Activated CD4-positive, alpha-beta T cell treated with anti-CD3 and anti-CD28 coated beads, Interleukin-2, amount 10 ng/mL, durations not matched to agents 24 days and 14 days (primary cell): ENCODE data around the gene EIF2AK3. TPM values are rescaled to one million over a fixed set of nuclear protein-coding genes. Genes with fewer than 3 reads are reported as not detected.

Experiments
- DNase-seq: peaks from one replicate; pipeline ENCODE4 v3.0.0; 2022
- H3K27ac Mint-ChIP-seq: one replicate; pipeline ENCODE4 v1.8.0; 2022; ENCODE audit warnings: mild to moderate bottlenecking, mixed read lengths
- H3K27me3 Mint-ChIP-seq: one replicate; pipeline ENCODE4 v1.8.0; 2022; ENCODE audit warnings: mixed read lengths
- H3K36me3 Mint-ChIP-seq: one replicate; pipeline ENCODE4 v1.8.0; 2022; ENCODE audit warnings: low read depth, mild to moderate bottlenecking, mixed read lengths
- H3K4me1 Mint-ChIP-seq: one replicate; pipeline ENCODE4 v1.8.0; 2021; ENCODE audit warnings: mixed read lengths
- H3K4me3 Mint-ChIP-seq: one replicate; pipeline ENCODE4 v1.8.0; 2022; ENCODE audit warnings: mild to moderate bottlenecking, moderate library complexity, mixed read lengths
- H3K9me3 Mint-ChIP-seq: one replicate; pipeline ENCODE4 v1.8.0; 2021; ENCODE audit warnings: mixed read lengths
- intact Hi-C: fragments of 100-400 bp; cut with micrococcal nuclease; formaldehyde crosslinking; loops from one replicate; pipeline ENCODE4 v1.15.1; 2023
- total RNA-seq: library from RNA; stranded (reverse); gene quantifications from 2 replicates; pipeline ENCODE4 v1.2.3, GENCODE V29; 2022

The EIF2AK3 gene
- 20.2 and 22.8 TPM in 2 replicates for total RNA-seq

DNA sequence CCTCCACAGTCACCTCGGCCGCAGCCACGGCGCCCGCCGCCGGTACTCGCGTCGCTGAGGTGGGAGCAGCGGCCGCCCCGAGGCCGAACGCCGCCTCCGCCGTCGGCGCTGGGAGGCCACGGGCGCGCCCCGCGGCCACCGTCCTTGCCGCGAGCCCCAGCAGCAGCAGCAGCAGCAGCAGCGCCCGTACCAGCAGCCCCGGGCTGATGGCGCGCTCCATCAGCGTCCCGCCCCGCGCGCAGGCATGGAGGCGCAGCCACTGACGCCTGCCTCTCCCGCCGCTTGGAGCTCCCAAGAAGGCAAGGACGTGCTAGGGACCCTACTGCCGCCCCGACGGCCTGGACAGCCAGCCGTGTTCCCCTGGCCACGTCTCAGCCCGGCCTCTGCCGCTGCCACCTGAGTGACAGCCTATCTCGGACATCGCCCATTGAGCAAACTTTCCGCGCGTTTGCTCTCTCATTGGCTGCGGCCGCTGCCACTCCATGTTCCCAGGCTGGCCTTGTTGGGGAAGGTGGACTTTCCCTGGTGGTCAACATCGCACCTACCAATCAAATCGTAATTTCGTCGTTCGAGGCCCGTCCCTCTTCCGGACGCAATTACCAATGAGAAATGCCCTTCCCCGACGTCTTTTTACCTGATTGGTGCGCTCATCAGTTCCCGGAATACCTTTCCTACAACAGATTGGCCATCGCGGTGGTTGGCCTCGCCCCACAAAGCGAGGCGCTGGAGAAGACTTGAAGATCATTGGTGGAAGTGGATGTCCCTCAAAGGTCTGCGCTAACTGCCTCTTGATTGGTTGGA, at the start of gene EIF2AK3:
EIF2AK3 (minus strand) TSS at position 410 of the 801 bp plus-strand sequence; CDS start at position 220, 190 bp downstream.
- Mint-ChIP-seq H3K9me3 (no peaks in the 10 kb centered on the region), H3K36me3 (peaks cover 4% of the 10 kb centered on the region), H3K4me3 (peak within 1 kb of the TSS; percentile 91), H3K27me3 (no peaks in the 10 kb centered on the region), H3K27ac (peak within 1 kb of the TSS; percentile 93), H3K4me1 (peaks cover 19% of the 10 kb centered on the region)
- intact Hi-C loops = loop anchor here (1.0 to 10.0 kb wide), 5 partner anchors 11 to 572 kb away; partner anchors contain the start of genes KRCC1 and RPIA
- peak; percentile 98 for DNase-seq

DNA sequence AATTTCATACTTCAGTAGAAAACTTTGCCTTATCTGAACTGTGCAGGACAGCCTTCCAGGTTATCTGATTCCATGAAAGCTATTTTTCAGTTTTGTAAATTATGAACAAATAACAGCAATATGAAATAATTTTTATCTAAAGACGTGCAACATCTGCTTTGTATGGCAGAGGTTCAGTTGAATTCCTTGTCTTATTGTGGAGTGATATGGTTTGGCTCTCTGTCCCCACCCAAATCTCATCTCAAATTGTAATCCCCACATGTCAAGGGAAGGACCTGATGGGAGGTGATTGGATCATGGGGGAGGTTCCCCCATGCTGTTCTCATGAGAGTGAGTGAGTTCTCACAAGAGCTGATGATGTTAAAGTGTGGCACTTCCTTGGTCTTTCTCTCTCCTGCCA, 46.1 kb upstream of the EIF2AK3 start:
- no peaks in the 10 kb centered on the region for H3K9me3 Mint-ChIP-seq
- H3K4me1 Mint-ChIP-seq = no peaks in the 10 kb centered on the region
- no peaks in the 10 kb centered on the region for H3K36me3 Mint-ChIP-seq
- H3K4me3 Mint-ChIP-seq = no peak overlapping the region
- intact Hi-C loops = no loop called here
- no peak overlapping the region for H3K27ac Mint-ChIP-seq
- DNase-seq = no peak
- H3K27me3 Mint-ChIP-seq = peaks cover 3% of the 10 kb centered on the region

DNA sequence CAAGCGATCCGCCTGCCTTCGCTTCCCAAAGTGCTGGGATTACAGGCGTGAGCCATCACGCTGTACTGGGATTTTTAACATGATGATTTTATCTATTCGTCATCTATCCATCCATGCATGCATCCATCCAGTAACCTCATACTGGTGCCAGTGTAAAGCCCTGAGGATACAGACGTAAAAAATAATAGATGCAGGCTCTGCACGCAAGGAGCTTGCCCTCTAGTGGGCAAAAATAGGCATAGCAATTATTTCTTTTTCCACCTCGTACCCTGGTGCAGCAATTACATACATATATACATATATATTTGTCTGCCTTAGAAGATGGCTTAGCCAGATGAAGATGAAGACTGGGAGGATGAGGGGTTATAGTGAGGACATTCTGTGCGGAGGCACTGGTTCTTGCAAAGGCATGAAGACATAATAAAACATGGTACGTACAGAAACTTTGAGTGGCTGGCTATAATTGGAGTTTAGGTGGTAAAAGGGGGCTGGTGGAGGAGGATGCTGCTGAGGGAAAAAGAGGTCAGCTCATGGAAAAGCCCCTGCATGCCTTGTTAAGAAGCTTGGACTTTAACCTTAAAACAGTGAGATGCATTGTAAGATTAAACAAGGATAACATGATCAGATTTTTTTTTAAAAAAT, 44.6 kb upstream of the EIF2AK3 start:
- no peaks in the 10 kb centered on the region for H3K9me3 Mint-ChIP-seq
- intact Hi-C loops = loop anchor here (1.0 kb wide), 1 partner anchor 81 kb away; no protein-coding TSS in a partner anchor
- H3K36me3 Mint-ChIP-seq = no peaks in the 10 kb centered on the region
- peaks cover 3% of the 10 kb centered on the region for H3K27me3 Mint-ChIP-seq
- H3K4me3 Mint-ChIP-seq = no peak overlapping the region
- H3K27ac Mint-ChIP-seq = no peak overlapping the region
- peak; percentile 78 for DNase-seq
- H3K4me1 Mint-ChIP-seq = no peaks in the 10 kb centered on the region

DNA sequence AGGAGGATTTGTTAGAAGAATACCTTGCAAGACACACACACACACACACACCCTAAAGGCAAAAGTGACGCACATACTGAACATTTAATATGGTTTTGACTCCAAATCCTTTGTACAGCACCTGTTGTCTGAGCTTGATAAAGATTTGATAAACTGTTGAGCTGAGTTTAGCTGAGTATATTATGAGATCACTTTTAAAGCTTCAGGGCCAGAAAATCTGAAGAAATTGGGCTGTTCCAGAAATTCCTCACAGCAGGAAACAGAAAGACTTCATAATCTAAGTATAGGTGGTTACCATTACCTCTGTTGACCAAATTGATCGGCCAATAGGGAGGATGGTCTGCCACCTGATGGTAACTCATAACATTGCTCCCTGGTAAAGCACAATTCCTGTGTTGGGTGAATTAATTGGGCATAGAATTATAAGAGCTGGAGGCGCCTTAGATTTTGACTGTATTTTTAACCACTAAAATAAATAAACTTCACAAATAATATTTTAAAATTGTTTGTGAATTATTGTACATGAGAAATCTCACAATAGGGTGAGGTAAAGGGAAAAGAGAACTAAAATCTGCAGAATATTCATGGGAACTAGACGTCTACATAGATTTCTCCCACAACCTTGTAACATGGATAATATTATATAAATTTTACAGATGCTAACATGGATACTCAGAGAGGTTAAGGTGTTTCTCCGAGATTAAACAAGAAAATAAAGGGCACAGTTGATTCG, 42.4 kb upstream of the EIF2AK3 start:
- Mint-ChIP-seq H3K4me3 (no peak overlapping the region), H3K36me3 (no peaks in the 10 kb centered on the region), H3K4me1 (no peaks in the 10 kb centered on the region), H3K27ac (no peak overlapping the region), H3K9me3 (no peaks in the 10 kb centered on the region), H3K27me3 (peaks cover 3% of the 10 kb centered on the region)
- DNase-seq = peak; percentile 79
- intact Hi-C loops = loop anchor here (1.0 kb wide), 1 partner anchor 43 kb away; no protein-coding TSS in a partner anchor

DNA sequence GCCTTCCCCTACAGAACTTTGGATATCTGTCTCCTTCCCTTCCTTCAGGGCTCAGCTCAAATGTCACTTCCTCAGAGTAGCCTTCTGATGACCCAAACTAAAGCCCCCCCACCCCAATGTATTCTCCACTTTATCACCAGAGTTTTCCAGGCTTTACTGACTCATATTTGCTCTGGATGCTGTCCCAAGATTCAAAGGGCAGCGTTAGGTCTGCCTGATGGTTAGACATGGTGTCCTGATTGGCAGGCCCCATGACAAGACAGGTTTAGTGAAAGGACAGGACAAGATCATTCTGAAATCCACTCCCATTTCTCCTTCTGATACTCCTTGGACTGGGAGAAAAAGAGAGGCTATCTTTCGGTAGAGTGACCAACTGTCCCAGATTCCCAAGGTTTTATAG, 41.6 kb upstream of the EIF2AK3 start:
- Mint-ChIP-seq H3K27ac (no peak overlapping the region), H3K4me3 (no peak overlapping the region), H3K27me3 (peaks cover 3% of the 10 kb centered on the region), H3K4me1 (no peaks in the 10 kb centered on the region), H3K9me3 (no peaks in the 10 kb centered on the region), H3K36me3 (no peaks in the 10 kb centered on the region)
- intact Hi-C loops = loop anchor here (1.0 kb wide), 1 partner anchor 43 kb away; no protein-coding TSS in a partner anchor
- no peak for DNase-seq

DNA sequence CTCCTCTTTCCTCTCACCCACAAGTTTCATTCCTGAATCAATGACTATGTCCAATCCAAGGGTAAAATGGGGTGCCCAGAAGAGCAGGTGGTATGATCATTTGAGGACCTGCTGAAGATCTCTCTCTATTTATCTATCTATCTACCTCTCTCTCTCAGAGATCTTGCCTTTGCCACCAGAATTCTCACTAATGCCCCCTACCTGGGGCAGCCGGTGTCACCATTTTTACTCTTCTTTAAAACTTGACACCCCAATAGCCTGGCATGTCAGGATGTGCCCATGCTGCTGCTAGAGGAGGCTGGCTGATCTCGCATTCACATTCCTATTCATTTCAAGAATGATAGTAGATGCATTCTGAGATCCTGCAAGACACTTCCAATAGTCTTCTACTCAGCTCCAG, 40.0 kb upstream of the EIF2AK3 start:
- Mint-ChIP-seq H3K4me3 (no peak overlapping the region), H3K4me1 (no peaks in the 10 kb centered on the region), H3K27me3 (peaks cover 3% of the 10 kb centered on the region), H3K27ac (no peak overlapping the region), H3K36me3 (no peaks in the 10 kb centered on the region), H3K9me3 (no peaks in the 10 kb centered on the region)
- intact Hi-C loops = no loop called here
- no peak for DNase-seq

DNA sequence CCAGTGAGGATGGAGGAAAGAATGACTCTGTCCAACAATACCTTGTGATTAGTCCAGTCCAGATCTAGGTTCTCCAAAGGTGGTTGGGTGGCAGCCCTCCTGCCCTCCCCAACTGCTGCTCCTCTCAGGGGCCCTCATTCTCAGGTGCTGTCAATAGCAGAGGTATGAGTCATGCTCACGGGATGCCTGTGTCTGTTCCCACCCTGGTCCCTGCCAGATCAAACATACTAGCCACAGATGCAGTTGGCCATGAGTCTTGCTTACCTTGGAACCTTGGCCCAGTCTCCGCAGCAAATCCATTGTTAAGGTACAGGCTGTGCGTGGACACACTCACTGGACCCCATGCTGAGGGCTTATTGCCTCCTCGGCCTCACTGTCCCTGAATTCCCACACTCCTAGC, 39.3 kb upstream of the EIF2AK3 start:
- Mint-ChIP-seq H3K9me3 (no peaks in the 10 kb centered on the region), H3K4me1 (no peaks in the 10 kb centered on the region), H3K27me3 (no peaks in the 10 kb centered on the region), H3K36me3 (no peaks in the 10 kb centered on the region), H3K27ac (no peak overlapping the region), H3K4me3 (no peak overlapping the region)
- no peak for DNase-seq
- intact Hi-C loops = no loop called here

DNA sequence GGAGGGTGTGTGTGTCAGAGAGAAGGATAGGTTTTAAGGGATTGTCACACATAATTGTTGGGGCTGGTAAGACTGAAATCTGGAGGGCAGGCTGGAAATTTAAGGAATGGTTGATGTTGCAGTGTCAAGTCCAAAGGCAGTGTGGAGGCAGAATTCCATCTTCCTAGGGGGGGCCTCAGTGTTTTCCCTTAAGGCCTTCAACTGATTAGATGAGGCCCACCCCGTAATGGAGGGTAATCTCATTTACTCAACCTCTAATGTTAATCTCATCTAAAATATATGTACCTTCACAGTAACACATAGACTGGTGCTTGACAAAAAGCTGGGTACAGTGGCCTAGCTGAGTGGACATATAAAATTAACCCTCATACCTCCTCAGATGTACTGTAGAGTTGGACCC, 33.4 kb upstream of the EIF2AK3 start:
- H3K4me3 Mint-ChIP-seq = no peak overlapping the region
- intact Hi-C loops = no loop called here
- no peaks in the 10 kb centered on the region for H3K36me3 Mint-ChIP-seq
- H3K9me3 Mint-ChIP-seq = peaks cover 3% of the 10 kb centered on the region
- no peaks in the 10 kb centered on the region for H3K27me3 Mint-ChIP-seq
- no peak for DNase-seq
- no peaks in the 10 kb centered on the region for H3K4me1 Mint-ChIP-seq
- no peak overlapping the region for H3K27ac Mint-ChIP-seq

DNA sequence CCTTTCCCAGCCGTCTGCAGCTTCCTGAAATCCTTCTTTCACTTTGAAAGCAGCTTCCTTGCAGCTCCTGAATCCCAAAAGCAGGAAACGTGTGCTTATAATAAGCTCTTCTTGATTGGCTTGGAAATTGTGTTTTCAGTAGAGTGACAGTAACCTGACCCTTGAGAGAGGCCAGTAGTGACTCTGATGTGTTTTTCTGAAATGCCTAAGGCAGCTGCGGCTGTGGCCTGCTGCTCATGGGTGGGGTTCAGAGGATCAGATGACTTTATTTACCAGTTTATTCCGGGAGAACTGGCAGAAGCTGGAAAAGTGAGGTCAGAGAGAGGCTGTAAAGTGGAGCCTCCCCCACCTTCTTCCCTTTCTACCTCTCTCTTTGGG, 32.3 kb upstream of the EIF2AK3 start:
- intact Hi-C loops = no loop called here
- Mint-ChIP-seq H3K9me3 (peaks cover 3% of the 10 kb centered on the region), H3K4me1 (no peaks in the 10 kb centered on the region), H3K4me3 (no peak overlapping the region), H3K27ac (no peak overlapping the region), H3K36me3 (no peaks in the 10 kb centered on the region), H3K27me3 (no peaks in the 10 kb centered on the region)
- no peak for DNase-seq

DNA sequence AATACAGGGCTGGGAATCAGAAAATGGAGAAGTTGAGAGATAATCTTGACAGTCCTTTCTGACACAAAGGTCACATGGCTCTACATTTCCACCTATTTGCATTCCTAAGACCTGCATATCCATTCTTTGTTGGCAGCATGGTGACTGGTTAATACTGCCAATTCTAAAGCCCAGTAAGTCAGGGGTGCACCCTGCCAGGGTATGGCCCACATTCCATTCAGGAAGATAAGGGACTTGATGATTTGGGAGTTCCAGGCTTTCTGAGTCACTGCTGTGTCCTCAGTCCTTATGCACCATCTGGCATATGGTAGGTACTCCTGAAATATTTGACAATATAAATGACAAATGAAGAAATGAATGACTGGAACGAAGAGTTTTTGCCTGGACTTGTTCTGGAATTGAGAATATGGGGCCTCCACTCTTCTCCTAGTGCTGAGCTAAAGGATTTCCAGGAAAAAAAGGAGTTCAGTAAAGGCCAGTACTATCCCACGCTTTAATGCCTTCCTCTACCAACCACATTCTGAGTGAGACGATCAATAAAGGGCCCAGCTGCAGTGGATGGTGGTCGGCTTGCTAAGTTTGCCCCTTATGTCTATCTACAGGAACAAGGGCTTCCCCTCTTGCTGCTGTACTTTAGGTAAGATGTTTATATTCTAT, 31.7 kb upstream of the EIF2AK3 start:
- no peak overlapping the region for H3K4me3 Mint-ChIP-seq
- H3K4me1 Mint-ChIP-seq = no peaks in the 10 kb centered on the region
- intact Hi-C loops = no loop called here
- H3K27me3 Mint-ChIP-seq = no peaks in the 10 kb centered on the region
- no peak overlapping the region for H3K27ac Mint-ChIP-seq
- no peaks in the 10 kb centered on the region for H3K36me3 Mint-ChIP-seq
- DNase-seq = no peak
- H3K9me3 Mint-ChIP-seq = peaks cover 3% of the 10 kb centered on the region

DNA sequence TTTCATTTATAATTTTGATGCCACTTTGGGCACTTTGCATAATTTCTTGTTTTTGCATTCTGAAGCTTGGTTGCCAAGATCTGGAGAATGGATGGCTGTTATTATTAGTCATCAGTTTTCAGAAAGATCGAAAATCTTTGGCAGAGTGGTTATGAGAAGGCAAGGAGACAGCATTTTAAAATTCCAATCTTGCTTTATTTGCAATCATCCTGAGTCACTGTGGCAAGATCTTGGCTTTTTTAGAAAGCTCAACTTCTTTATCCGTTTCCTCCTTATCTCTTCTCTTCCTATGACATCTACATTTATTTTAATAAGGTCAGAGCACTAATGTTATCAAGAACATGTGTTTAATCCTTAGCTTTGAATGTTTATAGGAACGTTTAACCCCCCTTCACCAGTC, 31.1 kb upstream of the EIF2AK3 start:
- H3K27ac Mint-ChIP-seq = no peak overlapping the region
- no peaks in the 10 kb centered on the region for H3K4me1 Mint-ChIP-seq
- peaks cover 3% of the 10 kb centered on the region for H3K9me3 Mint-ChIP-seq
- DNase-seq = no peak
- H3K27me3 Mint-ChIP-seq = no peaks in the 10 kb centered on the region
- no peak overlapping the region for H3K4me3 Mint-ChIP-seq
- H3K36me3 Mint-ChIP-seq = no peaks in the 10 kb centered on the region
- intact Hi-C loops = no loop called here

DNA sequence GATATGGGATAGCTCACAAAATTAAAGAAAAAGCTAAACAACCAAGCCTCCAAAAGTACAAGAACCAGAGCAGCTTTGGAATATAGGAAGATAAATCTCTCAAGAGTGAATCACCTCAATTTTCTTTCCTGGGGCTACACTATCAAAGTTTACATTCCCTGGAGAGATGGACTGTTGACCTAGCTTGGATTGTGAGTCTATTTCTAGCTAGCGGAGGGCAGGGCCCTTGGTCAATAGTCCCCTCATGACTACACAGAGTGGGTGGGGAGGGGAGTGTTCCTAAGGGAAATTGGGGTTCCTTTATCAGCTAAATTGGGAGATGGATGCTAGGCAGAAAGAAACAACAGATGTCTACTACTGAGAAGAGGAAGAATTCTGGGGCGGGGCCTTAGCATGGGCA, 29.9 kb upstream of the EIF2AK3 start:
- Mint-ChIP-seq H3K4me3 (no peak overlapping the region), H3K36me3 (no peaks in the 10 kb centered on the region), H3K4me1 (no peaks in the 10 kb centered on the region), H3K9me3 (peaks cover 3% of the 10 kb centered on the region), H3K27ac (no peak overlapping the region), H3K27me3 (no peaks in the 10 kb centered on the region)
- DNase-seq = no peak
- intact Hi-C loops = no loop called here

DNA sequence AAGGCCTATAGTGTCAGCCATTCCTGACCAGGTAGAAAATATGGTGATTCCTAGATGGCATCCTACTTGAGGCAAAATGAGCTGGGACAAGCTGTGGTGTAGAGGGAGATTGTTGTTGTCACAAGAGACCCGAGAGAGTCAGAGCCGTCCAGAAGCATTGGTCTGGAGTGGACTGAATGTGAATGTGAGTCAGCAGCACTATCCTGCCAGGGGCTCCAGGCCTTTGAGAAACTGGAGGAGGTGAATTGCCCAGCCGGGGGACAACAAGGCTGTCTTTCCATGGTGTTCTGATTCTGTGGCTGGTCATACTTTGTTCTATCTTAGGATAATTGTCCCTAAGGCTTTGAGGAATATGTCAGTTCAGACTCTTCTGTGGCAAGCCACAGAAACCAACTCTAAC, 29.4 kb upstream of the EIF2AK3 start:
- DNase-seq = no peak
- Mint-ChIP-seq H3K27ac (no peak overlapping the region), H3K36me3 (no peaks in the 10 kb centered on the region), H3K27me3 (no peaks in the 10 kb centered on the region), H3K4me3 (no peak overlapping the region), H3K4me1 (no peaks in the 10 kb centered on the region), H3K9me3 (peaks cover 3% of the 10 kb centered on the region)
- intact Hi-C loops = no loop called here
